GM19397 (cell line): ENCODE data around the gene CFTR.

ENCODE experiments used
- ATAC-seq: cut with Tn5 transposase; IDR thresholded peaks from one replicate; pipeline ENCODE4 v1.9.1; 2021; ENCODE audit warnings: mild to moderate bottlenecking, moderate library complexity; ENCODE audit not compliant: unreplicated experiment

The CFTR gene

GRCh38 chr7:117582219-117582704 lies 102.4 kb downstream of the CFTR start:
- ATAC-seq = no peak

GRCh38 chr7:117587931-117588330 lies 108.1 kb downstream of the CFTR start:
- no peak for ATAC-seq

GRCh38 chr7:117588352-117588794 lies 108.5 kb downstream of the CFTR start:
- no peak for ATAC-seq

- no peak for ATAC-seq
These were observed 110.4 kb downstream of the CFTR start for GRCh38 chr7:117590191-117590590.

- ATAC-seq = no peak
These were observed 112.3 kb downstream of the CFTR start for GRCh38 chr7:117592011-117592635.

GRCh38 chr7:117596134-117596533 lies 116.3 kb downstream of the CFTR start:
- no peak for ATAC-seq

GRCh38 chr7:117597755-117598154 lies 117.9 kb downstream of the CFTR start:
- ATAC-seq = no peak

GRCh38 chr7:117600911-117601310 lies 121.1 kb downstream of the CFTR start:
- ATAC-seq = no peak

- no peak for ATAC-seq
These were observed 123.8 kb downstream of the CFTR start for GRCh38 chr7:117603627-117604026.

- no peak for ATAC-seq
These were observed 125.9 kb downstream of the CFTR start for GRCh38 chr7:117605712-117606111.

- no peak for ATAC-seq
These were observed 126.3 kb downstream of the CFTR start for GRCh38 chr7:117606132-117606531.

GRCh38 chr7:117610396-117610795 lies 130.6 kb downstream of the CFTR start:
- ATAC-seq = no peak

- no peak for ATAC-seq
These were observed 132.8 kb downstream of the CFTR start for GRCh38 chr7:117612637-117613036.

GRCh38 chr7:117616694-117617093 lies 136.9 kb downstream of the CFTR start:
- ATAC-seq = no peak

GRCh38 chr7:117619681-117620080 lies 139.9 kb downstream of the CFTR start:
- no peak for ATAC-seq

GRCh38 chr7:117621075-117621618 lies 141.3 kb downstream of the CFTR start:
- ATAC-seq = no peak

- no peak for ATAC-seq
These were observed 143.8 kb downstream of the CFTR start for GRCh38 chr7:117623606-117624005.

GRCh38 chr7:117630501-117630900 lies 150.7 kb downstream of the CFTR start:
- ATAC-seq = no peak

- no peak for ATAC-seq
These were observed 151.2 kb downstream of the CFTR start for GRCh38 chr7:117630907-117631564.

- no peak for ATAC-seq
These were observed 151.8 kb downstream of the CFTR start for GRCh38 chr7:117631652-117632051.

GRCh38 chr7:117637937-117638336 lies 158.1 kb downstream of the CFTR start:
- ATAC-seq = no peak

GRCh38 chr7:117639966-117640365 lies 160.1 kb downstream of the CFTR start:
- ATAC-seq = no peak
